Measurements from ENCODE around the gene ICA1. TPM values are rescaled to one million over a fixed set of nuclear protein-coding genes. Genes with fewer than 3 reads are reported as not detected.
"Not testable (repeated sequence)": the region's sequence is repeated elsewhere in the genome, so short reads cannot be mapped to it uniquely, and the experiment has no call there.

Gene ICA1
- polyA plus RNA-seq, 10 donors = 3.5 to 12.3 (median 6.5) TPM

DNA sequence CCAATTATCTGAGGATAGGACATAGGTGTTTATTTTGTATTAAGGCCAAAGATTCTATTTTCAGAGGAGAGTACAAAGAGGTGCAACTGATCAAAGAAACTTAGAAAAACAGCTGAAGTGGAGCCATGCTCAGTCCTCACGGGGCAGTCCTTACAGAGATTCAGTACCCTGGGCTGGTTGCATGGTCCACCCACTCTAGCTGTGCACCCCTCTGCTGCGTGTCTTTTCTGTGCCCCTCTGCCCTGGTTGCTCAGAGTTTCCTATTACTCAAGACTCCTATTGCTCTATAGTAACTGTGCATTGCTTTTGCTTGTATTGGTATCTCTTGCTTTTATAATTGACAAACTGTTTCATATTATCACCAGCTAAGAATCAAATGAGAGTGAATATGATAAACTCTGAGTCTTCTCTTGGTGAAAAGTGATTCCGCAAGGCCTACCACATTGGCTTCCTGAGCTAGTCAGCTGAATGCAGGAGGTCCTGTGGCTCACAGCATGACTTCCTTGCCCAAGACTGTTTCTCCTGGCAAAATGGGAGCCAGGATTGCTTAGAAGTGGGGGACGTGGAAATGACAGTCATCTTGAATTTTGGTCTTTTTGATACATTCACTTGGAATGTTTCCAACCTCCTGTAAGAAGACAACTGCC lies 156.4 kb downstream of the ICA1 start:
- DNase-seq = no peak

DNA sequence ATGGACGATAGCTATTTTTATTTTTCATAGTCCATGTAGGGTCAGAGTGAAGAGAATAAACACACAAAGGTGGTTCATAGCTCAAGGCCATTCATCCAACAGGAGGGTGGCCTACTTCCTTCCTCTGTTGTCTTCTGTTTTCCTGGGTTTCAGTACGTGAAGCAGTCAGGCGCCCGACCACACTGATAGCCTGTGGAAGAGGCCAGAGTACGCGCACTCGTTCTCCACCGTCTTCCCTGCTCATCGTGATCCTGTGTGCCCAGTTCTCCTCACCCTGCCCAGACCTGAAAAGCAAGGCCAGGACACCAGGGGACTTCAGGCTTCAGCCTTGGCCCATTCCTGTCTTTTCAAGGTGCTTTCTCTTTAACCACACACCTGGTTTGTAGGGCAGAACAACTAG lies 158.7 kb downstream of the ICA1 start:
- no peak for DNase-seq

DNA sequence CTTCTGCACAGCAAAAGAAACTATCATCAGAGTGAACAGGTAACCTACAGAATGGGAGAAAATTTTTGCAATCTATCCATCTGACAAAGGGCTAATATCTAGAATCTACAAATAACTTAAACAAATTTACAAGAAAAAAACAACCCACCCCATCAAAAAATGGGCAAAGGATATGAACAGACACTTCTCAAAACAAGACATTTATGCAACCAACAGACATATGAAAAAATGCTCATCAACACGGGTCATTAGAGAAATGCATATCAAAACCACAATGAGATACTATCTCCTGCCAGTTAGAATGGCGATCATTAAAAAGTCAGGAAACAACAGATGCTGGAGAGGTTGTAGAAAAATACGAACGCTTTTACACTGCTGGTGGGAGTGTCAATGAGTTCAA lies 160.7 kb downstream of the ICA1 start:
- DNase-seq = not testable (repeated sequence)

DNA sequence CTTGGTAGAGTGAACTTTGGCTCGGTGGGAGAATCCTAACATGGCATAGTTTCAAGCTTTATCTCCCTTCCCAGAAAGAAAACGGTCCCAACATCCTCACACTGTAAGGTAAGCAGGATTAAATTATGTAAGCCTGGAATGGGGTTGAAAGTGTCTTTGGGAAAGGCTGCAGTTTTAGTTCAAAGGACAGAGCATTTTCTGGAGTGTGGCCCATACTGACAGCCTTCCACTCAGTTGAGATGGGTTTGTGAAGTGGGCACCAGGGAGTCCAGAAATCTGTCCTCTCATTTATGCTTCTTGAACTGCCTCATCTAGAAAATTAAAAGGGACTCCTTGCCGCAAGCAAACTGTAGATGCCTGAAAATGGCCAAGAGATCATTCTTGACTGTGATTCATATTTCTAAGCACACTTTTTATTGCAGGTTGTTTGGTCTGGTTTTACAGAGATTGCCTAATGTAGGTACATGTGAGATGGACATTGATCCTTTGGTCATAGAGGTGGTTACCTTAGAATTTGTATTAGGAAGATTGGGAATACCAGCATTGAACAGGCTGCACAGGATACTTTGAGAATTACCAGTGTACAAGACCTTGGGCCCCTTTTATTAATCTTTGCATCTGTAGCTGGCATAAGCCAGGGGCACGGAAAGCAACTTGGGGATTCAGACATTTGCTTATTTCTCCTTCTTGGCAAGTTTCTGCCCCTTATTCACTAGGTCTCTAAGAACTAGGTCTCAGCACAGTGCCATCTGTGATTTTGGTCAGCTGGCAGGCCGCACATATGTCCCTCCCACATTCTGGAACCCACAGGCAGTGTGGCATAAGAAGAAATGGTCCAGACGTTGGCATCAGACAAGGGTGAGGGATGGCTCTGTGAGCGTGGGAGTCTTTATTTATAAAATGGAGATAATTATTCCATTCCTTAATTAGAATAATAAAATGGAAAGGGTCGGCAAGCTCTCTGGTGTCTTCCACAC lies 167.5 kb downstream of the ICA1 start:
- no peak for DNase-seq

DNA sequence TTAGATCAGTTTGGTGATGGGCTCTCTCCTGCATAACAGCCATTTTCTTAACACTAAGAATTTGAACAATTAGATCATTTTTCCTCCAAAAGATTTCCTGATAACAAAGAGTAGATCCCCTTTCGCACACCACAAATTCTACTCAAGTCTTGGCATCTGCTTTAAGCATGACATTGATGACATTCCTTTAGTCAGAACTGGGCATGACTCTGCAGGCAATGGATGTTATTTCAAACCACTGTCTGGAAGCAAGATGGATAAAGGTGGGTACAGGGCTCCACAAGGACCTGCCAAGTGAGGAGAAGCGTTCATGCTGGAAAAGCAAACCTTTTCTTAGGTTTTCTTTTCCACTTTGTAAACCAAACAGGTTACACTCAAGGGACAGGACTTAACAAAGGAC lies 169.8 kb downstream of the ICA1 start:
- DNase-seq = no peak

DNA sequence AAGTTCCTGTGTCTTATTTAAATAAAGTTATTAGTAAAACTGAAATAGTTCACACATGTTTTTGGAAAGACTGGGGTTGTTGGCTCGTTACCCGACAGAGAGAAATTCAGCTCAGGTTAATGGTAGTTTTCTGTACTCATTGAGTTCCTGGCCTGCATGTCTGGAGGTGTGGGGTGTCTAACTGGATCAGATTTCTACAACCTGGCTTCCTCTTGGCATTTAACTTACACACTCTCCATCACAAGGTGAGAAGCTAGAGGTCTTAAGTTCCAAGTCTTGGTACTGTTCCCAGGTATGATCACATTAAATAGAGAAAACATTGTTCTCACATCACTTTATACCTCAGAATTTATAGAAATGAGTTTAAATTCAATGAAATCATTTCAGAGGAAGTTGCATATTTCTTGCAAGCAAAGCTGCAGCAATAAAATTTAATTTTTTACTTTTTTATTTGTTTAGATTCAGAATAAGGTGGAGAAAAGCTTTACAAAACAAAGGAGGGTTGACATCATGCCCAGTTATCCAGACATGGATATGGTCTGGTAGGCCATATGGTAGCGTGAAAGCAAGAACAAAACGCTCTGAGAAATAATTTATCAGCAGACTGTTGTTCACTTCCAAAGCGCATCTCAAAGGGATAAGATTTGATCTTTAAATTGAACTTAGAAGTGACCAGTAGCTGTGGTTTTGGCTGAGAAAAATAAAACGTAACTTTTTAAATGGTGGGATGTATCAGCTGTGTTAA lies 172.8 kb downstream of the ICA1 start:
- no peak for DNase-seq

DNA sequence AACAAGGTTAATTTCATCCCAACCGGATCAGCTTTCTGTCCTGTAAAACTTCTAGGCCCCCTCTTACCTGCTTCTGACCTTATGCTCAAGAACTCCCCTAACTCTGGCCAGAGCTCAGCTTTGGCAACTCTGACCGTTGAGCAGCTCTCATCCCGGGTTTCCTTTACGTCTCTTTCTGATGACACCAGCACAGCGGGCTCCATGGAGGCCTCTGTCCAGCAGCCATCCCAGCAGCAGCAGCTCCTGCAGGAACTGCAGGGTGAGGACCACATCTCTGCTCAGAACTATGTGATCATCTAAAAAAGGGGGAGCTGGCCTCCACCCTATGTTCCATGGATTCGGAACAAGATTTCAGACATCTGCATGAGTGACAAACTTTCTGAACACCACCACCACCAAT lies 175.7 kb downstream of the ICA1 start:
- no peak for DNase-seq

DNA sequence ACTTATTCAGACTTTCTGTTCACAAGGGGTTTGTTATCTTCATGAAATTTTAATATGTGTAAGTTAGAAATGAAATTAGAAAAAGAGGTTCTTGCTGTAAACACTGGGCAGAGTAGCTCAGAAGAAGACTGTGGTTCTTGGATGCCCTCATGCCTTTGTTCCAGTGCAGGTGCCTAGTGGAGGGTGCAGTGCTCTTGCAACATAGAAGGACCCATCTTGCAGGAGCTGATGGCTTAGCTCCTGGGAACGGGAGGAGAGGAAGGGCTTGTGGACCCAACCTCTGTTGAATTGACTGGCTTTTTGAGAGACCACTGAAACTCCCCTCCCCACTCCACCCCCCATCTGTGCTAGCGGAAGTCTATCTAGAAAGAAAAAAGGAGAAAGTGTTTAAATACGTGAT lies 176.5 kb downstream of the ICA1 start:
- DNase-seq = no peak

DNA sequence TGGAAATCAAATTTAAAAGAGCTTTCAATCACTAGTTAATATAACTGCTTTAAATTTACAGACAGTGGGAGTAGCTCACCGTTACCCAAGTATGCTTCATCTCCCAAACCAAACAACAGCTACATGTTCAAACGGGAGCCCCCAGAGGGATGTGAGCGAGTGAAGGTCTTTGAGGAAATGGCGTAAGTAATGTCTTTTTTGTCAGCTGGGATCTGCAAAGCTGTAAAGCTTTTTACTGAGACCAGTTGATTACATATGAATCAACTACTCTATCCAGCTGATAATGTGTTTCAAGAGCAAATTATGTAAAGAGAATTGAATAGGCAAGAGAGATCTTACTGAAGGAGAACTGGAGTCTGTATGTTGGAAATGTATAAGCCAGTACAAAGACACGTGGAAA lies 177.1 kb downstream of the ICA1 start:
- DNase-seq = no peak

DNA sequence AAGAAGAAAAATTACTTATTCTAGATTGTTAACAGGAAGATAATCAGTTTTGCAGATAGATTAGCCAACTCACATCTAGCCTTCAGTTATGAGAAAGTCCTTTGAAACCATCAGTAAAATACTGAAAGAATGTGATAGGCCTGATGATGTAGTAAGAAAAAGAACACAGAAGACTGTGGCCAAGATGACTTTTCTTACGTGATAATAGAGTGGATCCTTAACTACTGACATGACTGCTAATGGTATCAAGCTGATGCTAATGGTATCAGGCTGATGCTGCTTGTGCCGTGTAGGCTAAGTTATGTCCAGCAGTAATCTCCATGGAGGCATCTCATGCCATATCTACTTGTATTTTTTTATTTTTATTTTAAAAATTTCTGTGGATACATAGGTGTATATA lies 179.2 kb downstream of the ICA1 start:
- DNase-seq = no peak

DNA sequence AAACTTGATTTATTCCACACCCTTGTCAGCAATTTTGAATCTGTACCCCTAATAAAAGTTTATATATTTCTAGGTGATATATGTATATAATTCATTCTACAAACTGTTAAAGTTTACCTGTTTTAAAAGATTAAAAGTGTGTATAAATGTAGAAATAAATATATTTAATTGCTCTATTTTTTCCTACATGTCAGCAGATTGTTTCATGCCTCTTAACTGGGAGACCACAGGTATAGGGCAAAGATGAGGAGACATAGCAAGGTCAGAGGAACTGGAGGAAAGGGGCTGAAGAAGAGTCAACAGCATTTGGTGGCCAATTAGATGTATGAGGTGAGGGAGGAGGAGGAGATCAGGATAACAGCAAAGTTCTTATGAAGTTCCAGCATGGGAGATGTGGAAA lies 183.5 kb downstream of the ICA1 start:
- no peak for DNase-seq

DNA sequence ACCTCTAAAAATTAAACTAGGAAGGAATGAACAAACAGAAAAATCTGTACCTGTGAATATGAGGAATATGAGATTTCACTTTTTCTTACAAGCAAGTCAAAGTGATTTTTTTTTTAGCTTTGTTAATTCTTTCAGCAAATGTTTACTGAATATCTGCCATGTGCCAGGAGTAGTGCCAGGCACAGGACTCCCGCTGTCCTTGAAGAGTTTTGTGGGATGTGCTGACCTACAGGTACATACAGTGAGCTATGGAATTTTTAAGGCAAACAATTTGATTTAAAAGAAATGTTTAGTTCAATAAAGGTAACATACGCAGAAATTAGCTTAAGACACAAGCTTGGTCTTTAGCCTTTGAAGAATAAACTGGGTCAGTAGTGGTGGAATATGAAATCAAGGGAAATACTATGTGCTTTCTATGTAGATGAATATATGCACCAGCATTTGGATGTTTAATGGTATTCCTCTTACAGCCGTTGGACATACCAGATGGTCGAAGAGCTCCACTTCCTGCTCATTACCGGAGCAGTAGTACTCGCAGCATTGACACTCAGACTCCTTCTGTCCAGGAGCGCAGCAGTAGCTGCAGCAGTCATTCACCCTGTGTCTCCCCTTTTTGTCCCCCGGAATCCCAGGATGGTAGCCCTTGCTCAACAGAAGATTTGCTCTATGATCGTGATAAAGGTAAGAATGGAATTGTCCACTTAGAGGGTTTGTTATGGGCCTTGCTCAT lies 191.4 kb downstream of the ICA1 start:
- DNase-seq = no peak

DNA sequence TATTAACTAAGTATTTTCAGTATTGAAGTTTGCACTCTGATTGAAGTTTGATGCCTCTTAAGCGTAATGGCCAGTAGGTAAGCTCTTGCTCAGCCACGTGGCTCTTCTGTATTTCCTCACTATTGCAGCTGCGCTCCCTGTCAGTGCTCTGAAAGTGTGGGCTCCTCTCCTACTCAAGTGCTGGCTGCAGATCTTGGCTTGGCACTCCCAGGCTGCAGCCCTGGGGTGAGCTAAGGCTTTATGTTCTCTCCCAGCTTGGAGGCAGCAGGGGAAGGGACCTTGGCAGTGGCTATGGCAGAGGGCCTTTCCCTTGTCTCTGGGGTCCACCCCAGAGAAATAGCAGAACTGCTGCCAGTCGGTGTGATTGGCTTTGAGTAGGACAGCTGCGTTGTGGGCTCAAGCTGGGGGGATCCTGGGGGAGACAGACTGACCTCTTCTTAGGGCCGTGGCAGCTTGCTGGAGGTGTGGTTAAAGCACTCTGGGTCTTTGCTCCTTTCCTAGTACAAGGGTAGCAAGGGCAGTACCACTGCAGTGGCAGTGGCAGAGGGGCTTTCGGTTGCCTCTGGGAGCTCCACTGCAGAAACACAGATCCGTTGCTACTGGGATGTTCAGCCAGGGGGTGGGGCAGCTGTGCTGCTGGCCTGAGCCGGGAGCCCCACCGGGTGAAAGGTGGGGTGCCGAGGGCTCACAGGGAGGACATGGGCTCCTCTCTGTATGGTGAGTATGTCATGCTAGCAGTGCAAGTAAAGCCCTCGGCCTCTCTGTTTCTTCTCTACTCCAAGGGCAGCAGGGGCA lies 192.9 kb downstream of the ICA1 start:
- peak in 1 of 3 donors; percentile 5 for DNase-seq

DNA sequence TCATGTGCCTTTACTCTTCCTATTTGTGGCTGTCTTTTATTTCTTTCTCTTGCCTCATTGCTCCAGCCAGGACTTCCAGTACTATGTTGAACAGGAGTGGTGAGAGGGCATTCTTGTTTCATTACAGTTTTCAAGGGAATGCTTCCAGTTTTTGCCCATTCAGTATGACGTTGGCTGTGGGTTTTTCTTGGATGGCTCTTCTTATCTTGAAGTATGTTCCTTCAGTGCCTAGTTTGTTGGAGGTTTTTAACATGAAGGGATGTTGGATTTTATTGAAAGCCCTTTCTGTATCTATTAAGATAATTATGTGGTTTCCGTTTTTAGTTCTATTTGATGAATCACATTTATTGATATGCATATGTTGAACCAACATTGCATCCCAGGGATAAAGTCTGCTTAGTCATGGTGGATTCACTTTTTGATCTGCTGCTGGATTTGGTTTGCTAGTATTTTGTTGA lies 196.6 kb downstream of the ICA1 start:
- DNase-seq = peak in 1 of 3 donors; percentile 39

DNA sequence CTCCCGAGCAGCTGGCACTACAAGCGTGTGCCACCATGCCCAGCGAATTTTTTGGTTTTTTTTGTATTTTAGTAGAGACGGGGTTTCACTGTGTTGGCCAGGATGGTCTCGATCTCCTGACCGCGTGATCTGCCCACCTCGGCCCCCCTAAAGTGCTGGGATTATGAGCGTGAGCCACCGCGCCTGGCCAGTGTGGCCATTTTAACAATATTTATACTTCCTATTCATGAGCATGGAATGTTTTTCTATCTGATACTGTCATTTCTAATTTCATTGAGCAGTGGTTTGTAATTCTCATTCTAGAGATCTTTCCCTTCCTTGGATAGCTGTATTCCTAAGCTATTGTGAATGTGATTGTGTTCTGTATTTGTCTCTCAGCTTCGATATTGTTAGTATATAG lies 197.1 kb downstream of the ICA1 start:
- DNase-seq = no peak

DNA sequence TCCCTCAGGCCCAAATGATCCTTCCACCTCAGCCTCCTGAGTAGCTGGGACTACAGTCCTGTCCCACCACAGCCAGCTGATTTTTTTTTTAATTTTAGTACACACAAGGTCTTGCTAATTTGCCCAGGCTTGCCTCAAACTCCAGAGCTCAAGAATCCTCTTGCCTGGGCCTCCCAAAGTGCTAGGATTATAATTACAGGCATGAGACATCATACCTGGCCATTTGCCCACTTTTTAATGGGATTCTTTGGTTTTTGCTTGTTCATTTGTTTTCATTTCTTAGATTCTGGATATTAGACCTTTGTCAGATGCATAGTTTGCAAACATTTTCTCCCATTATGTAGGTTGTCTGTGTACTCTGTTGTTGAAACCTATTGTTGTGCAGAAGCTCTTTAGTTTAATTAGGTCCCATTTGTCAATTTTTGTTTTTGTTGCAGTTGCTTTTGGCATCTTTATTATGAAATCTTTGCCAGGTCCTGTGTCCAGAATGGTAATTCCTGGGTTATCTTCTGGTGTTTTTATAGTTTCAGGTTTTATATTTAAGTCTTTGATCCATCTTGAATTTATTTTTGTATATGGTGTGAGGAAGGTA lies 198.2 kb downstream of the ICA1 start:
- no peak for DNase-seq

DNA sequence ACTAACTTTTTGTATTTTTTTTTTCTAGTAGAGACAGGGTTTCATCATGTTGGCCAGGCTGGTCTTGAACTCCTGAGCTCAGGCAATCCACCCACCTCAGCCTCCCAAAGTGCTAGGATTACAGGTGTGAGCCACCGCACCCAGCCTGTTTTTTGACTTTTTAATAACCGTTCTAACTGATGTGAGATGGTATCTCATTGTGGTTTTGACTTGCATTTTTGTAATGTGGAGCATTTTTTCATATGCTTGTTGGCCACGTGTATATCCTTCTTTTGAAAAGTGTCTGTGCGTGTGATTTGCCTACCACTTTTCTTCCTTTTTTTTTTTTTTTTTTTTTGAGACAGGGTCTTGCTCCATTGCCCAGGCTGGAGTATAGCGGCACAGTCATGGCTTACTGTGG lies 198.7 kb downstream of the ICA1 start:
- DNase-seq = not testable (repeated sequence)
